HG02588 (cell line): ENCODE data around the gene ERGIC2.

ENCODE experiments used
- ATAC-seq: cut with Tn5 transposase; IDR thresholded peaks from one replicate; pipeline ENCODE4 v1.9.1; 2021; ENCODE audit warnings: mild to moderate bottlenecking, moderate library complexity; ENCODE audit not compliant: unreplicated experiment

The ERGIC2 gene

GRCh38 chr12:29376118-29376517 lies 4.9 kb downstream of the ERGIC2 start:
- ATAC-seq = no peak

GRCh38 chr12:29374913-29375312 lies 6.1 kb downstream of the ERGIC2 start:
- no peak for ATAC-seq

GRCh38 chr12:29374012-29374411 lies 7.0 kb downstream of the ERGIC2 start:
- ATAC-seq = no peak

GRCh38 chr12:29365091-29365490 lies 15.9 kb downstream of the ERGIC2 start:
- ATAC-seq = no peak

GRCh38 chr12:29354954-29355353 lies 26.0 kb downstream of the ERGIC2 start:
- ATAC-seq = no peak

- no peak for ATAC-seq
Observed at GRCh38 chr12:29350080-29350479, 30.9 kb downstream of the ERGIC2 start.

GRCh38 chr12:29346769-29347421 lies 34.1 kb downstream of the ERGIC2 start:
- no peak for ATAC-seq

- ATAC-seq = no peak
Observed at GRCh38 chr12:29343022-29343799, 37.8 kb downstream of the ERGIC2 start.

- ATAC-seq = no peak
Observed at GRCh38 chr12:29337325-29337724, 43.6 kb downstream of the ERGIC2 start.

- ATAC-seq = no peak
Observed at GRCh38 chr12:29334937-29335336, 46.0 kb downstream of the ERGIC2 start.

GRCh38 chr12:29333178-29333577 lies 47.8 kb downstream of the ERGIC2 start:
- no peak for ATAC-seq

- ATAC-seq = no peak
Observed at GRCh38 chr12:29329411-29329810, 51.6 kb downstream of the ERGIC2 start.

GRCh38 chr12:29322157-29322556 lies 58.8 kb downstream of the ERGIC2 start:
- ATAC-seq = no peak

- ATAC-seq = no peak
Observed at GRCh38 chr12:29320295-29321085, 60.5 kb downstream of the ERGIC2 start.

- peak; percentile 100 for ATAC-seq
Observed at GRCh38 chr12:29317556-29318363, 63.2 kb downstream of the ERGIC2 start.

GRCh38 chr12:29316752-29317151 lies 64.2 kb downstream of the ERGIC2 start:
- no peak for ATAC-seq

GRCh38 chr12:29314416-29314815 lies 66.6 kb downstream of the ERGIC2 start:
- no peak for ATAC-seq

GRCh38 chr12:29310899-29311298 lies 70.1 kb downstream of the ERGIC2 start:
- ATAC-seq = no peak

GRCh38 chr12:29309320-29309902 lies 71.6 kb downstream of the ERGIC2 start:
- ATAC-seq = no peak

- no peak for ATAC-seq
Observed at GRCh38 chr12:29306682-29307081, 74.3 kb downstream of the ERGIC2 start.
